ENCODE measurements around the gene PHACTR1.
"Not testable (repeated sequence)": the region's sequence is repeated elsewhere in the genome, so short reads cannot be mapped to it uniquely, and the experiment has no call there.

Gene PHACTR1

DNA sequence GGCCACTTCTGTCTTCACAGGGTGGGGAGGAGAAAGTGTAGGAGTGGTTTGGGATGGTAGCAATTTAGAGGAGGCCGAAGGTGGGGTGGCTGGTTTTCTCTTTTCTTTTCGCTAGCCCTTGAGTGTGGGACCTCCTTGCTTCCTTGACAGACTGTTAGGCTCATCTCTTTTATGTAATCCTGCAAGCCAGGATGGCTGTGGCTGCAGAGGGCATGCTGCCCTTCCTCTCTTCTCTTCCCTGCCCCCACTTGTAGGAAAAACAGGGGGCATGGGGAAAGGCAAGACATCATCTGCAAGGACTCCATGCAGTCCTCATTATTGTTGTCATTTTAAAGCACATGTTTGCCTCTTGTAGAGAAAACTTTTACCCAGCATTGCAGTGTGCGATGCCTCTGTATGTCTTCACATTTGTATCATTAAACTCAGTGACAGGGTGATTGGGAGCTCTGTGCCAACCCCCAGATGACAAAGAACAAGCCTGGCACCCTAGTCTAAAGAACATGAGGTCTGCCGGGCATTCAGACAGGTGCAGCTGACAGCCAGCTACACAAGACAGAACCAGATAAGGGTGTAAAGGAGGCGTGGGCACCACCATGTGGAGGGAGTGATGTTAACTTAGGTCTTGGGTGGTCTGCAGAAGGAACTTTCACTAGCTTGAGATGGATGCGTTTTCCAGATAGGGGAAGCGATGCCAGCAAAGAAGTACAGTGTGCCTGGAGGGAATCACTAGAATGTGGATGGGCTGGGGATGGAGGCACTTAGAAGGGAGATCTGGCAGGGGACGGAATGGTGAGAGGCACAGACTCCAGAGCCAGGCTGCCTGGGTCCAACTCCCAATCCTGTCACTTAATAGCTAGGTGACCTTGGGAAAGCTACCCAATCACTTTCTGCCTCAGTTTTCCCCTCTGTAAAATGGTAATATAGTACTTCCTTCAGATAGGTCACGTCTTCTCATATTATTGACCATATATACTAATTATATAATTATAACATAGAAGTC is 404.2 kb downstream of the PHACTR1 start:
- no peak for DNase-seq

DNA sequence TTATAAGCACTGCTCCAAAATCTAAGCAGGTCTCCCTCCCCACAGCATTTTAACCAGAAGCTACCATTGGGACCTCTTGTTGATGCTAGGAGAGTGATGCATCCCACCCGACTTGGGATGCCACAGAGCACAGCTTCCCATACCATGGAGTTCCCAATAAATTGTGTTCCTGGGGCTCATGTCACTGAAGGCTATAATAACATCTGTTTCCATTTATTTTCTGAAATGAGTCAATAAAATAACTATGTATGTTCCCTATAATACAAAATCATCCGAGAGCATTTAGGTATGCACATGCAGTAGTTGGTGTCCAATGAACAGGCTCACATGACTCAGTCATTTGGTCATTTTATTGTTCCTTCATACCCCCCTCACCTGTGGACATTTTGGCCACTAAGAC is 407.6 kb downstream of the PHACTR1 start:
- DNase-seq: no peak

DNA sequence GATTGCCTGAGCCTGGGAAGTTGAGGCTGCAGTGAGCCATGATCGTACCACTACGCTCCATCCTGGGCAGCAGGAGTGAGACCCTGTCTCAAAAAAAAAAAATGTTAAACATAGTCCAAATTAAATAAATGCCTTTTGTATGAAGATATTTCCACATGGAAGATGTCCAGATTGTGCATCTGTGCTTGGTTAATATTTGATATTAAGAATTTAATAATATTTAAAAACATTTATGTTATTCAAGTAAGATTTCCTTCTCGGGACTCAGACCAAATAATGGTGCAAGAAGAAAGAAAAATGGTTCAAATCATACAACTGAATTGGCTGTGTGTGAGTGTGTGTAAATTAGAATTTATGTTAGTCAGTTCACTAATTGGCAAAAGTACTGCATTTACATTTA is 409.3 kb downstream of the PHACTR1 start:
- DNase-seq: no peak

DNA sequence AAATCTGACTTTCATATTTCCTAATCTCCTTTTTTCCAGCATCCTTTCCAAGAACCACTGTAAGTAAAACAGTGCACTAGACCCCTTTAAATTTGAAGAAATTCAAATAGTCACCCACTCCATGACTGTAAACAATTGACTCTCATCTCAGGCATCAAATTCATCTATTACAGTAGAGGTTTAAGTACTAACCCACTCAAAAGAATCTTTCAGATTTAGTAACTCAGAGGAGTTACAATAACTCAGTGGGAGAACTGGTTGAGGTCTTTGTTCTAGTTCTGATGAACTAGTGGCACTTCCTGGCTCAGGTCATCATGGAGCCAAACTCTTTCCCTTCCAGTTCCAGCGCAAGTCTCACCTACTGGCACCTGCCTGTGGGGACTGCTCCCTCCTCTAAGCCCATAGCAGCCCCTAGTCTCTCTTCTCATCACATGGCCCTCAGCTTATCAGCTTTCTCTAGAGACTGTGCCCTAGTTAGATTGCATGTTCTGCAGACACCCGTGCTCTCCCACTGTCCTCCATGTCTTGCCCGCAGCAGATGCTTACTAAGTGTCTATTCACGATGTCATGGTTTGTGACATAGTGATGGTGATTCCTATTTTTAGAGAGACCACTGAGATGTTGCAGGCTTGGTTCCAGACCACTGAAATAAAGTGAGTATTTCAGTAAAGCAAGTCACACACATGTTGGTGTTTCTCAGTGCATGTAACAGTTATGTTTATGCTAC is 415.5 kb downstream of the PHACTR1 start:
- DNase-seq: no peak

DNA sequence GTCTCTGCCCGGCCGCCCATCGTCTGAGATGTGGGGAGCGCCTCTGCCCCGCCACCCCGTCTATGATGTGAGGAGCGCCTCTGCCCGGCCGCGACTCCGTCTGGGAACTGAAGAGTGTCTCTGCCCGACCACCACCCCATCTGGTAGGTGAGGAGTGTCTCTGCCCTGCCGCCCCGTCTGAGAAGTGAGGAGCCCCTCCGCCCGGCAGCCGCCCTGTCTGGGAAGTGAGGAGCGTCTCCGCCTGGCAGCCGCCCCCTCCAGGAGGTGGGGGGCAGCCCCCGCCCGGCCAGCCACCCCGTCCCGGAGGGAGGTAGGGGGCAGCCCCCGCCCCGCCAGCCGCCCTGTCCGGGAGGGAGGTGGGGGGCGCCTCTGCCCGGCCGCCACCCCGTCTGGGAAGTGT is 417.3 kb downstream of the PHACTR1 start:
- DNase-seq: not testable (repeated sequence)

DNA sequence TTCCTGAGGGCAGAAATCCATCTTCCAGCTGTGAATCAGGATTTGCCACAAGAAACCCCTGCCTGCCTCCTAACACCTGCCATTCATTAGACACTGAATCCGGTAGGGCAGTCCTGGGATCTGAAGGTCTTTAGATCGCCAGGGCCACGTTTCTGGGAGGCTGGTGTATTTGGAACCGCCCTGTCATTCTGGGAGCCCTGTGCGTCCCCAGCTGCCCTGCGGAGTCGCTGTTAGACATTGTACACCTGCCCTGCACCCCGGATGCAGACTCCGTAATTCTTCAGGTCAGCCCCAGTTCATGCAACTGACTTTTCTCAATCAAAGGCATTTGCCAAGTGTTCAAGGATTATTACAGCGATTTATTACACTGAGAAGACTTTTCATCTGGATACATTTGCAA is 418.6 kb downstream of the PHACTR1 start:
- DNase-seq: no peak

GRCh38 chr6:13139119-13139518 is 422.6 kb downstream of the PHACTR1 start:
- DNase-seq: no peak

GRCh38 chr6:13140980-13141379 is 424.4 kb downstream of the PHACTR1 start:
- DNase-seq: no peak

GRCh38 chr6:13141387-13141786 is 424.8 kb downstream of the PHACTR1 start:
- DNase-seq: no peak

DNA sequence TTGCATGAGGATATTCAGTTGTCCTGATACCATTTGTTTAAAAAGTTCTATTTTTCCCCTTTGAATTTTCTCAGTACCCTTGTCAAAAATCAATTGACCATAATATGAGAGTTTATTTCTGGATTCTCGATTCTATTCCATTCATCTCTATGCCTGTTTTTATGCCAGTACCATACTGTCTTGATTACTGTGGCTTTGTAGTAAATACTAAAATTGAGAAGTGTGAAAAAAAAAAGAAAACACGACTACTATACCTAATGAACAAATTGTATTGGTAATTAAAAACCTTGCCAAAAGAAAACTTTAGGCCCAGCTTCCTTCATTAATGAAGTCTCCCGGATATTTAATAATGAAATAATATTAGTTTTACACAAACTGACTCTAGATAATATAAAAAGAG is 426.0 kb downstream of the PHACTR1 start:
- DNase-seq: no peak

DNA sequence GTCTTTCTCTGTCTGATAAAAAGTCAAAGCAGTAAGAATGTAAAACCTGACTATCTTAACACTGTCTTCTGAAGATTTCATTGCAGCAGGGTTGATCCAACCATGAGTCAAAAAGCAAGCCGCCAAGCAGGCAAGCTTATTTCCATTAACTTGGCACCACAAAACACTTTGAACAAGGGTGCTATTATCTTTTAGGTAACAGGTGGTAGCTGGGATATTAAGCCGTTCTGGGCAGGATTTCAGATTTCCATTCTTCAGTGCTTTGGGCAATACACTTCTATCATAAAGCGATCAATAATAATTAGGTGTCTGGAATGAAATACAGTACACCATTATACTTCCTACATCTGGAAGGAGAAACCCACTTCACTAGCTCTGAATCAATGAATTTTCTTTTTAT is 429.9 kb downstream of the PHACTR1 start:
- no peak for DNase-seq

DNA sequence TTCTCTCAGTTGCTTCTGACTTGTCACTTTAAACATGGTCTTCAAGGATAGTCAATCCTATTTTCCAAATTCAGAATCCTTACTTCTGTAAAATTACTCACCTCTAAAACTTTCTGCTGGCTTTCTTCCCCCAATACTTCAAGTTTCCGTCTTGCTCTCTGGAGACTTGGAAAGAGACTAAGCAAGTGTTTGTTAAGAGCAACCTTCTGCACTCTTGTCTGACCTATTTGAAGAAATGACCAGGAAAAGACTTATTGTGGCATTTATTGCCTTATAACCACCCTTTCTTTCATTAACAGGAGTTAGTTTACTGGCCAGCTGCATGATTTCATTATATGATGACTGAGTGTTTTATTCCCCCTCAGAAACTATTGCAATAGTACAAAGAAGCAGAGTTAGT is 430.8 kb downstream of the PHACTR1 start:
- DNase-seq: no peak

GRCh38 chr6:13147782-13148181 is 431.2 kb downstream of the PHACTR1 start:
- no peak for DNase-seq

- no peak for DNase-seq
Measured at GRCh38 chr6:13152764-13153163, 436.2 kb downstream of the PHACTR1 start.

- DNase-seq: no peak
Measured at GRCh38 chr6:13156381-13156780, 439.8 kb downstream of the PHACTR1 start.

- DNase-seq: no peak
Measured at GRCh38 chr6:13157293-13157692, 440.7 kb downstream of the PHACTR1 start.

DNA sequence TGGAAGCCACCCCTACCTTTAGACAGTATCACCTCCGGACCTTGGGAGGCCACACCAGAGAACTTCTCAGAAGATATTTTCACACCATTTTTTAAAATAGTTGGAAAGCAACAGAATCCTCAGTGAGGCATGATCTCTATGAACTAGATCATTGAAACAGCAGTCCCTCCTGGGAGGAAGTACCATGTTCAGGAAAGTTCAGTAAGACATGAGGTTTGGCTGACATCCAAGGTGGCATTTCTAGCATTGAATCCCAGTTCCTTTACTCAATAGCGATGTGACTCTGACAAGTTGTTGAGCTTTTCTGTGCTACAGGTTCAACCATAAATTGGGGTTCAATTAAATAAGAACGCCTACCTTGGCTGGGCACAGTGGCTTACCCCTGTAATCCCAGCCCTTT is 442.7 kb downstream of the PHACTR1 start:
- no peak for DNase-seq

DNA sequence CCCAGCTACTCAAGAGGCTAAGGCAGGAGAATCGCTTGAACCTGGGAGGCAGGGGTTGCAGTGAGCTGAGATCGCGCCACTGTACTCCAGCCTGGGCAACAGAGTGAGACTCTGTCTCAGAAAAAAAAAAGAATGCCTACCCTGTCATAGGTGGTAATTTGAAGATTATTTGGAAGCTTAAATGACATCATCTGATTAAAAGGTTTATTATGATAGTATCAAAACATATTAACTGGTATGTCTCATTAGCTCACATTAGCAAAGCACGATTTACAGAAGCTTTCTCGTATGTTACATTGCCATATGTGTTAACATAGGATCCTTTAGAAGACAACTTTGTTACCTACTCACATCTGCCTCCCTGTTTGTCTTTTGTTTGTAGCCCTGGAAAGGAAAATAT is 443.3 kb downstream of the PHACTR1 start:
- not testable (repeated sequence) for DNase-seq

DNA sequence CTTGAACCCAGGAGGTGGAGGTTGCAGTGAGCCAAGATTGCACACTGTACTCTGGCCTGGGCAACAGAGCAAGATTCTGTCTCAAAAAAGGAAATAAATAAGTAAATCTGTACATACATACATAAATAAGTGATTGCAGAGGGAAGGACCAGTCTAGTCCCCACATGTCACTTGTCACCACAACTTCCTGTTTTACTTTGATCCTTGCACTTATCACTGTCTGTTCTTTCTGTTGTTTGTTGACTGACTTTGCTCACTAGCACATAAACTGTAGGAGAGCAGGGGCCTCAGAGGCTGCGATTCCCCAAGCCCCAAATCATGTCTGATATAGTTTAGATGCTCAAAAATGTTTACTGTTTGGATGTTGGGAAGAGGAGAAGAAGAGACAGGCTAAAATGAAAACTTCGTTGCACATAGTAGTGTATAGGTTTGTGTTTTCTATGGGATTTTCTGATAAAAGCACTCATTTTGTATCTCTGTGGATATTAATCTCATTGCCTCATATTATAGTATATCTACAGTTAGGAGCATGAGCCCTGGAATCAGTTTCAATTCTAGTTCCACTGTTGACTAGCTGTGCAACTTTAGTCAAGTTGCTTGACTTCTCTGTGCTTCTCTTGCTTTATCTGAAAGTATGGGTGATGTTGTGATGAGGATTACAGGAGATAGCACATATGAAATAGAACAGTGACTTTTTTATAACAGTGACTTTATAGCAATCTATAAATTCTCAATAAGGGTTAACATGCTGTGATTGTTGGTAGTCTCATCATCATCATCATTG is 446.8 kb downstream of the PHACTR1 start:
- no peak for DNase-seq

- peak; percentile 24 to 32 for DNase-seq
Measured at GRCh38 chr6:13164291-13164690, 447.7 kb downstream of the PHACTR1 start.

GRCh38 chr6:13165502-13166172 is 449.1 kb downstream of the PHACTR1 start:
- DNase-seq: no peak

DNA sequence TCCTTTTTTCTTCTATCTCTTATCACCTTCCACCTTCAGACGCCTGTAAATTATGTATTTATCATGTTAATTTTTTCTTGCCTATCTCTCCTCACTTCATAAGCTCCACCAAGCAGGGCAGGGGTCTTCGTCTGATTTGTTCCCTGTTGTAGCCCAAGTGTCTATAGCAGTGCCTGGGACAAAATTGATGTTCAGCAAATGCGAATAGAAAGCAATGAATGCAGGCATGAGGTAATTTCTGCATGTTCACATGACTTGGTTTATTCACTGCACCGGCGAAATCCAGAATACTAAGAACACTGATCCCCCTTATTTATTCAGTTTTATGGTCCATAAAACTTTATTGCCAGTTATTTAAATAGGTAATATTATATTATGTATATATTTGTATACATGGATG is 449.7 kb downstream of the PHACTR1 start:
- DNase-seq: no peak

- DNase-seq: no peak
Measured at GRCh38 chr6:13166916-13167315, 450.3 kb downstream of the PHACTR1 start.
